HepG2 (cell line): Measurements from ENCODE around the gene FBXO11. TPM values are rescaled to one million over a fixed set of nuclear protein-coding genes. Genes with fewer than 3 reads are reported as not detected.
A peak's percentile ranks its signal among the peaks of the same experiment; 100 is the strongest.

ENCODE experiments used
- ATAC-seq: fragments of 200-7000 bp; cut with Tn5 transposase; 3 replicates; pipeline ENCODE4 v1.9.1; 2020; ENCODE audit warnings: mild to moderate bottlenecking, moderate library complexity
- BruUV-seq: library from RNA; stranded (reverse); fragments of 400-500 nt; replicated peaks from 2 replicates; lab custom pipeline; 2021; lab: Mats Ljungman, UMichigan
- CTCF ChIA-PET: fragments of 300-600 bp; formaldehyde crosslinking; extraction: SDS; loops from one replicate; lab custom pipeline; 2021; ENCODE audit warnings: low total read pairs, inconsistent platforms, low intra/inter-chr PET ratio; lab: Yijun Ruan, JAX
- POLR2A ChIA-PET: fragments of 350-600 bp; sonication (Branson Sonifier 250); formaldehyde crosslinking; loops from one replicate; lab custom pipeline; 2020; ENCODE audit warnings: antibody characterized with exemption, inconsistent platforms; lab: Yijun Ruan, JAX
- DNase-seq: peaks from one replicate; pipeline ENCODE4 v3.0.0-alpha.2; 2015; ENCODE audit warnings: low spot score
- FAIRE-seq: peaks from 3 replicates; lab custom pipeline; 2011; peaks lifted over from hg19 to GRCh38; lab: Jason Lieb, UNC
- H2AFZ ChIP-seq: one replicate; pipeline ENCODE4 v1.6.1; 2011; ENCODE audit warnings: low read length, inconsistent platforms
- H3K27ac ChIP-seq: fragments of 300-600 bp; 3 replicates; pipeline ENCODE4 v1.8.0; 2011; ENCODE audit warnings: mixed run types, mild to moderate bottlenecking, mixed read lengths, low read length, inconsistent platforms; ENCODE audit not compliant: insufficient read depth; ENCODE audit errors: extremely low read length
- H3K27me3 ChIP-seq, 2 experiments: fragments of 200-600 bp in 1 of 2; 2 replicates in 1 of 2; 3 replicates in 1 of 2; pipeline versions ENCODE4 v1.6.0 to v1.8.0; 2011; ENCODE audit warnings: low read length in 2 of 2, mild to moderate bottlenecking in 2 of 2, moderate library complexity in 2 of 2, inconsistent platforms in 1 of 2; ENCODE audit not compliant: insufficient read depth in 2 of 2, control insufficient read depth in 1 of 2
- H3K36me3 ChIP-seq, 2 experiments: fragments of 200-600 bp in 1 of 2; replicated peaks in 1 of 2; 2 replicates in 1 of 2; 3 replicates in 1 of 2; pipeline versions ENCODE4 v1.5.1 to v1.8.0; 2011; ENCODE audit warnings: low read length in 2 of 2, inconsistent platforms in 1 of 2; ENCODE audit not compliant: insufficient read depth in 2 of 2, control insufficient read depth in 1 of 2
- H3K4me1 ChIP-seq: 2 replicates; pipeline ENCODE4 v1.5.1; 2012; ENCODE audit warnings: low read length, inconsistent platforms; ENCODE audit not compliant: insufficient read depth
- H3K4me2 ChIP-seq: 2 replicates; pipeline ENCODE4 v1.6.0; 2011; ENCODE audit warnings: low read depth, low read length, inconsistent platforms
- H3K4me3 ChIP-seq, 3 experiments: fragments of 200-600 bp in 1 of 3; sonication (generic), shearing (Covaris generic) in 1 of 3; replicated peaks in 1 of 3; 2 replicates each; pipeline ENCODE4 v1.5.1; 2011 to 2016; ENCODE audit warnings: low read length in 3 of 3, inconsistent platforms in 2 of 3, low read depth in 2 of 3, mild to moderate bottlenecking in 2 of 3, control low read depth in 1 of 3, mixed read lengths in 1 of 3; ENCODE audit not compliant: insufficient read depth in 1 of 3
- H3K79me2 ChIP-seq: one replicate; pipeline ENCODE4 v1.6.1; 2011; ENCODE audit warnings: low read length, inconsistent platforms; ENCODE audit not compliant: insufficient read depth
- H3K9ac ChIP-seq: 2 replicates; pipeline ENCODE4 v1.6.0; 2011; ENCODE audit warnings: mild to moderate bottlenecking, low read depth, low read length, inconsistent platforms; ENCODE audit not compliant: insufficient read depth
- H3K9me3 ChIP-seq: 2 replicates; pipeline ENCODE4 v1.5.1; 2012; ENCODE audit warnings: mild to moderate bottlenecking, low read length
- H4K20me1 ChIP-seq: 2 replicates; pipeline ENCODE4 v1.6.0; 2011; ENCODE audit warnings: inconsistent platforms, mild to moderate bottlenecking, low read length, moderate library complexity; ENCODE audit not compliant: insufficient read depth
- BORCS8-MEF2B ChIP-seq: sonication (generic); formaldehyde crosslinking; IDR thresholded peaks from 2 replicates; pipeline ENCODE4 v1.8.0; 2022; ENCODE audit warnings: mild to moderate bottlenecking, missing genetic modification reagents
- EED ChIP-seq: sonication (generic); formaldehyde crosslinking; IDR thresholded peaks from 2 replicates; pipeline ENCODE4 v1.5.0; 2020; ENCODE audit warnings: mild to moderate bottlenecking, missing genetic modification reagents
- HMG20A ChIP-seq: IDR thresholded peaks from 2 replicates; pipeline ENCODE4 v1.6.1; 2016; ENCODE audit warnings: borderline replicate concordance
- KLF12 ChIP-seq: sonication (generic); formaldehyde crosslinking; IDR thresholded peaks from 2 replicates; pipeline ENCODE4 v1.4.0; 2020; ENCODE audit warnings: missing genetic modification reagents, borderline replicate concordance
- MLLT10 ChIP-seq: sonication (generic); formaldehyde crosslinking; IDR thresholded peaks from 2 replicates; pipeline ENCODE4 v1.4.0; 2020; ENCODE audit warnings: missing genetic modification reagents
- PAWR ChIP-seq: sonication (generic); formaldehyde crosslinking; IDR thresholded peaks from 2 replicates; pipeline ENCODE4 v1.4.0; 2020; ENCODE audit warnings: missing genetic modification reagents, mild to moderate bottlenecking, borderline replicate concordance
- PCBP2 ChIP-seq: fragments of 200-400 bp; formaldehyde crosslinking; optimal IDR thresholded peaks from 2 replicates; pipeline ENCODE3; 2018; ENCODE audit warnings: low read length, low read depth; ENCODE audit not compliant: poor library complexity, severe bottlenecking
- RXRA ChIP-seq: sonication (generic); formaldehyde crosslinking; IDR thresholded peaks from 2 replicates; pipeline ENCODE4 v1.5.1; 2020; ENCODE audit warnings: missing genetic modification reagents
- STAT6 ChIP-seq: sonication (generic); formaldehyde crosslinking; IDR thresholded peaks from 2 replicates; pipeline ENCODE4 v1.4.0; 2020; ENCODE audit warnings: missing genetic modification reagents, mild to moderate bottlenecking, borderline replicate concordance
- ZBTB38 ChIP-seq: sonication (generic); formaldehyde crosslinking; IDR thresholded peaks from 2 replicates; pipeline ENCODE4 v1.5.1; 2020; ENCODE audit warnings: mild to moderate bottlenecking, missing genetic modification reagents
- ZFYVE20 ChIP-seq: sonication (generic); formaldehyde crosslinking; IDR thresholded peaks from 2 replicates; pipeline ENCODE4 v1.8.0; 2023; ENCODE audit warnings: low read depth, mild to moderate bottlenecking, moderate library complexity, missing genetic modification reagents, borderline replicate concordance
- ZNF263 ChIP-seq: sonication (generic); formaldehyde crosslinking; IDR thresholded peaks from 2 replicates; pipeline ENCODE4 v1.4.0; 2020; ENCODE audit warnings: missing genetic modification reagents
- ZNF607 ChIP-seq: sonication (generic); formaldehyde crosslinking; IDR thresholded peaks from 2 replicates; pipeline ENCODE4 v1.5.1; 2020; ENCODE audit warnings: missing genetic modification reagents, mild to moderate bottlenecking, borderline replicate concordance
- ZNF746 ChIP-seq: sonication (generic); formaldehyde crosslinking; IDR thresholded peaks from 2 replicates; pipeline ENCODE4 v1.8.0; 2022; ENCODE audit warnings: mild to moderate bottlenecking, missing genetic modification reagents
- ZNF788 ChIP-seq: sonication (generic); formaldehyde crosslinking; IDR thresholded peaks from 2 replicates; pipeline ENCODE4 v1.5.0; 2020; ENCODE audit warnings: mild to moderate bottlenecking, missing genetic modification reagents, borderline replicate concordance
- ZSCAN21 ChIP-seq: sonication (generic); formaldehyde crosslinking; IDR thresholded peaks from 2 replicates; pipeline ENCODE4 v1.8.0; 2022; ENCODE audit warnings: mild to moderate bottlenecking, missing genetic modification reagents, moderate library complexity, borderline replicate concordance
- ZUFSP ChIP-seq: sonication (generic); formaldehyde crosslinking; IDR thresholded peaks from 2 replicates; pipeline ENCODE4 v1.9.0; 2021; ENCODE audit warnings: missing genetic modification reagents, mild to moderate bottlenecking, borderline replicate concordance
- WGBS: methylation state at CpG from one replicate; pipeline ENCODE4 v1.1.6; 2017; ENCODE audit warnings: low lambda C conversion rate; 5-methylcytosine and 5-hydroxymethylcytosine counted together
- in situ Hi-C: cut with HindIII; loops from 2 replicates; pipeline ENCODE4 v1.10.0; 2017; ENCODE audit warnings: low pct_unique_long_range_greater_than_20kb; ENCODE audit not compliant: extremely low pct_ligation_motif_present
- intact Hi-C: fragments of 100-400 bp; cut with micrococcal nuclease; formaldehyde crosslinking; loops from one replicate; pipeline ENCODE4 v1.10.0; 2022; ENCODE audit not compliant: unreplicated experiment
- polyA plus RNA-seq, 8 experiments: library from polyadenylated mRNA; depleted of rRNA in 3 of 8; stranded (reverse) in 7 of 8; unstranded in 1 of 8; fragments of >200 nt; fragmentation: Illumina TruSeq in 4 of 8; extraction: Trizol in 4 of 8; gene quantifications; 2 replicates each; pipeline versions ENCODE4 v1.2.1 to v1.2.3, GENCODE V29; 2011 to 2016; ENCODE audit warnings: low read depth in 4 of 8, missing spikeins in 1 of 8, mixed read lengths in 1 of 8; ENCODE audit not compliant: insufficient read depth in 1 of 8
- total RNA-seq, 5 experiments: library from RNA; depleted of rRNA; stranded (reverse); fragments of >200 nt; fragmentation: Illumina TruSeq; extraction: Trizol; gene quantifications; 2 replicates each; pipeline ENCODE4 v1.2.3, GENCODE V29; 2016; ENCODE audit warnings: low read depth in 1 of 5

Gene FBXO11
- total and polyA plus RNA-seq, 2 of the 13 experiments (the other 11 are each of a cell fraction or from before 2014, with no cell fraction given), result 27.9 to 47.6 TPM

GRCh38 chr2:47905386-47906156, 727 bp downstream of the FBXO11 start:
- ChIA-PET CTCF (interaction anchor here (1.7 kb wide), 1 partner anchor 201 kb away, joined by 7 read pairs; no protein-coding TSS in a partner anchor), POLR2A (interaction anchor here (0.6 kb wide), 2 partner anchors 47 to 51 kb away, joined by 3 to 4 read pairs; no protein-coding TSS in a partner anchor)
- BruUV-seq, result no TSS peak
- Histone ChIP-seq H2AFZ (no peak overlapping the region), H3K9ac (peak overlapping the region; percentile 96), H3K27me3 (peaks cover 0 to 1% of the 10 kb centered on the region in 2 experiments; a peak in 2 of 5 replicates), H3K36me3 (no peaks in the 10 kb centered on the region), H3K4me1 (peaks cover 29% of the 10 kb centered on the region), H3K79me2 (peaks cover 45% of the 10 kb centered on the region), H3K4me3 (peak overlapping the region; percentile 98 to 100 (median 99)), H3K4me2 (no peak overlapping the region; the same call in none of the 2 replicates), H4K20me1 (peaks cover 28% of the 10 kb centered on the region), H3K27ac (peak overlapping the region; percentile 98), H3K9me3 (no peaks in the 10 kb centered on the region)
- ATAC-seq (peak; percentile 46), DNase-seq (no peak), FAIRE-seq (no peak)
- under 1% methylated on average over 80 of the region's 105 CpGs for WGBS
- in situ Hi-C loops (no loop called here), intact Hi-C loops (loop anchor here (1.0 to 10.0 kb wide), 4 partner anchors 121 to 319 kb away; partner anchors contain the start of gene MSH6)
- no peak for TF ChIP-seq PCBP2
- TF ChIP-seq ZNF607 (CRISPR knock-in tag), result peak; percentile 68; the same call in 1 of the 2 replicates
- TF ChIP-seq HMG20A, result no peak
- no peak for TF ChIP-seq STAT6 (CRISPR knock-in tag)
- TF ChIP-seq MLLT10 (CRISPR knock-in tag), result no peak
- TF ChIP-seq ZUFSP (CRISPR knock-in tag), result no peak
- no peak for TF ChIP-seq PAWR (CRISPR knock-in tag)
- no peak for TF ChIP-seq ZNF263 (CRISPR knock-in tag)
- TF ChIP-seq ZNF746 (CRISPR knock-in tag), result peak; percentile 1; the same call in 1 of the 2 replicates
- TF ChIP-seq ZFYVE20 (CRISPR knock-in tag), result no peak
- 0 out of 2 replicates have a peak, but pooled peaks have one; percentile 6 for TF ChIP-seq BORCS8-MEF2B
- peak; percentile 46; the same call in 1 of the 2 replicates for TF ChIP-seq ZNF788 (CRISPR knock-in tag)
- peak; percentile 64; the same call in 1 of the 2 replicates for TF ChIP-seq KLF12 (CRISPR knock-in tag)
- TF ChIP-seq ZSCAN21 (CRISPR knock-in tag), result peak; percentile 50; the same call in 1 of the 2 replicates
- TF ChIP-seq ZBTB38 (CRISPR knock-in tag), result no peak; the same call in 1 of the 2 replicates
- TF ChIP-seq RXRA (CRISPR knock-in tag), result no peak
- TF ChIP-seq EED (CRISPR knock-in tag), result 0 out of 2 replicates have a peak, but pooled peaks have one; percentile 16
